Astrocyte (in vitro differentiated cells and primary cell): ENCODE data around the gene EPB41. TPM values are rescaled to one million over a fixed set of nuclear protein-coding genes. Genes with fewer than 3 reads are reported as not detected.

Experiments used
- DNase-seq: peaks from one replicate; pipeline ENCODE4 v3.0.0-alpha.2; 2010; ENCODE audit warnings: low read depth
- FAIRE-seq: peaks from 2 replicates; lab custom pipeline; 2011; peaks lifted over from hg19 to GRCh38; lab: Jason Lieb, UNC
- H2AFZ ChIP-seq: 2 replicates; pipeline ENCODE4 v1.6.0; 2012; ENCODE audit warnings: low read depth, low read length, inconsistent platforms
- H3K27ac ChIP-seq: 2 replicates; pipeline ENCODE4 v1.5.1; 2011; ENCODE audit warnings: low read depth, low read length, inconsistent platforms
- H3K27me3 ChIP-seq: 2 replicates; pipeline ENCODE4 v1.6.0; 2011; ENCODE audit warnings: low read length, inconsistent platforms; ENCODE audit not compliant: insufficient read depth
- H3K36me3 ChIP-seq: 2 replicates; pipeline ENCODE4 v1.5.1; 2011; ENCODE audit warnings: low read length, inconsistent platforms; ENCODE audit not compliant: insufficient read depth
- H3K4me1 ChIP-seq: 2 replicates; pipeline ENCODE4 v1.5.1; 2011; ENCODE audit warnings: low read length, inconsistent platforms; ENCODE audit not compliant: insufficient read depth
- H3K4me2 ChIP-seq: 2 replicates; pipeline ENCODE4 v1.6.0; 2012; ENCODE audit warnings: low read length, inconsistent platforms
- H3K4me3 ChIP-seq: 2 replicates; pipeline ENCODE4 v1.5.1; 2011; ENCODE audit warnings: low read depth, mild to moderate bottlenecking, low read length, inconsistent platforms; ENCODE audit not compliant: insufficient read depth
- H3K79me2 ChIP-seq: 2 replicates; pipeline ENCODE4 v1.6.0; 2012; ENCODE audit warnings: mild to moderate bottlenecking, low read length, inconsistent platforms; ENCODE audit not compliant: insufficient read depth
- H3K9ac ChIP-seq: 2 replicates; pipeline ENCODE4 v1.6.0; 2012; ENCODE audit warnings: mild to moderate bottlenecking, low read length, inconsistent platforms
- H3K9me3 ChIP-seq: 2 replicates; pipeline ENCODE4 v1.5.1; 2012; ENCODE audit warnings: low read depth, mild to moderate bottlenecking, low read length, inconsistent platforms; ENCODE audit not compliant: insufficient read depth
- H4K20me1 ChIP-seq: 2 replicates; pipeline ENCODE4 v1.6.0; 2012; ENCODE audit warnings: low read length, inconsistent platforms; ENCODE audit not compliant: insufficient read depth
- H3K27ac Mint-ChIP-seq: one replicate; pipeline ENCODE4 v1.8.0; 2021; ENCODE audit warnings: mild to moderate bottlenecking, mixed read lengths; ENCODE audit not compliant: unreplicated experiment
- H3K27me3 Mint-ChIP-seq: one replicate; pipeline ENCODE4 v1.8.0; 2021; ENCODE audit warnings: low read depth, mixed read lengths; ENCODE audit not compliant: unreplicated experiment
- H3K36me3 Mint-ChIP-seq: one replicate; pipeline ENCODE4 v1.8.0; 2021; ENCODE audit warnings: low read depth, mixed read lengths; ENCODE audit not compliant: unreplicated experiment
- H3K4me1 Mint-ChIP-seq: one replicate; pipeline ENCODE4 v1.8.0; 2021; ENCODE audit warnings: low read depth, mixed read lengths; ENCODE audit not compliant: unreplicated experiment
- H3K4me3 Mint-ChIP-seq: one replicate; pipeline ENCODE4 v1.8.0; 2021; ENCODE audit warnings: mild to moderate bottlenecking, moderate library complexity, mixed read lengths; ENCODE audit not compliant: unreplicated experiment
- H3K9me3 Mint-ChIP-seq: one replicate; pipeline ENCODE4 v1.8.0; 2021; ENCODE audit warnings: mild to moderate bottlenecking, mixed read lengths; ENCODE audit not compliant: unreplicated experiment
- EZH2 ChIP-seq: IDR thresholded peaks from 2 replicates; pipeline ENCODE4 v1.6.1; 2012; ENCODE audit warnings: mild to moderate bottlenecking, low read length, inconsistent platforms; ENCODE audit not compliant: insufficient read depth
- total RNA-seq: library from RNA; stranded (reverse); gene quantifications from 2 replicates; pipeline ENCODE4 v1.2.1, GENCODE V29; 2021
- TF ChIP-seq, protein P1 (sequence below): IDR thresholded peaks from 2 replicates; pipeline ENCODE4 v1.5.1; 2011; ENCODE audit warnings: low read depth, mild to moderate bottlenecking, inconsistent platforms, low read length, moderate library complexity; ENCODE audit not compliant: insufficient read depth

The EPB41 gene
- total RNA-seq, 1 donor from 2014 or later: 13.9 TPM

DNA sequence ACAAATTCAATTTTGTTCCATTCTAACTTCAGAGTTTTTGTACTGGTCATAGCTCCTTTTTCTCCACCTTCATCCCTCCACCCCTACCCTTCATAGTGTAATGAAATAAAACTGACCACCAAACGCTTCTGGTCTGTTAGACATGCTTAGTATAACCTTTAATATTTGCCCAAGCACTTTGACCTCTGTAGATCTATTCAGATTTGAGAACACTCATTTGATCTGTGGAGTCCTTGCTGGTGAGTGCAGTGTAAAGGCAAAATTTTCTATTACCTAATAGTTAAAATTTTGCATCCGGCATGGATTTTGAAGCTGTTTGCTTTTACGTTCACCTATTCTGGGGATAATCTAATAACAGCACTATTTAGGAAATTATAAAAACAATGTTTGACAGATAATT is 168.2 kb downstream of the EPB41 start:
- no peak overlapping the region for H3K9ac ChIP-seq
- TF ChIP-seq EZH2: no peak
- TF ChIP-seq, protein P1, sequence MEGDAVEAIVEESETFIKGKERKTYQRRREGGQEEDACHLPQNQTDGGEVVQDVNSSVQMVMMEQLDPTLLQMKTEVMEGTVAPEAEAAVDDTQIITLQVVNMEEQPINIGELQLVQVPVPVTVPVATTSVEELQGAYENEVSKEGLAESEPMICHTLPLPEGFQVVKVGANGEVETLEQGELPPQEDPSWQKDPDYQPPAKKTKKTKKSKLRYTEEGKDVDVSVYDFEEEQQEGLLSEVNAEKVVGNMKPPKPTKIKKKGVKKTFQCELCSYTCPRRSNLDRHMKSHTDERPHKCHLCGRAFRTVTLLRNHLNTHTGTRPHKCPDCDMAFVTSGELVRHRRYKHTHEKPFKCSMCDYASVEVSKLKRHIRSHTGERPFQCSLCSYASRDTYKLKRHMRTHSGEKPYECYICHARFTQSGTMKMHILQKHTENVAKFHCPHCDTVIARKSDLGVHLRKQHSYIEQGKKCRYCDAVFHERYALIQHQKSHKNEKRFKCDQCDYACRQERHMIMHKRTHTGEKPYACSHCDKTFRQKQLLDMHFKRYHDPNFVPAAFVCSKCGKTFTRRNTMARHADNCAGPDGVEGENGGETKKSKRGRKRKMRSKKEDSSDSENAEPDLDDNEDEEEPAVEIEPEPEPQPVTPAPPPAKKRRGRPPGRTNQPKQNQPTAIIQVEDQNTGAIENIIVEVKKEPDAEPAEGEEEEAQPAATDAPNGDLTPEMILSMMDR: no peak
- H3K36me3 ChIP-seq: no peaks in the 10 kb centered on the region
- H3K79me2 ChIP-seq: no peaks in the 10 kb centered on the region
- Mint-ChIP-seq H3K27me3 (no peaks in the 10 kb centered on the region), H3K9me3 (no peaks in the 10 kb centered on the region), H3K27ac (no peak overlapping the region), H3K4me1 (no peaks in the 10 kb centered on the region), H3K36me3 (no peaks in the 10 kb centered on the region), H3K4me3 (no peak overlapping the region)
- no peak overlapping the region for H3K27ac ChIP-seq
- H3K4me3 ChIP-seq: no peak overlapping the region
- H4K20me1 ChIP-seq: no peaks in the 10 kb centered on the region
- FAIRE-seq (no peak), DNase-seq (no peak)
- H3K4me2 ChIP-seq: no peak overlapping the region
- H3K9me3 ChIP-seq: no peaks in the 10 kb centered on the region
- no peaks in the 10 kb centered on the region for H3K27me3 ChIP-seq
- no peak overlapping the region for H2AFZ ChIP-seq
- H3K4me1 ChIP-seq: no peaks in the 10 kb centered on the region

DNA sequence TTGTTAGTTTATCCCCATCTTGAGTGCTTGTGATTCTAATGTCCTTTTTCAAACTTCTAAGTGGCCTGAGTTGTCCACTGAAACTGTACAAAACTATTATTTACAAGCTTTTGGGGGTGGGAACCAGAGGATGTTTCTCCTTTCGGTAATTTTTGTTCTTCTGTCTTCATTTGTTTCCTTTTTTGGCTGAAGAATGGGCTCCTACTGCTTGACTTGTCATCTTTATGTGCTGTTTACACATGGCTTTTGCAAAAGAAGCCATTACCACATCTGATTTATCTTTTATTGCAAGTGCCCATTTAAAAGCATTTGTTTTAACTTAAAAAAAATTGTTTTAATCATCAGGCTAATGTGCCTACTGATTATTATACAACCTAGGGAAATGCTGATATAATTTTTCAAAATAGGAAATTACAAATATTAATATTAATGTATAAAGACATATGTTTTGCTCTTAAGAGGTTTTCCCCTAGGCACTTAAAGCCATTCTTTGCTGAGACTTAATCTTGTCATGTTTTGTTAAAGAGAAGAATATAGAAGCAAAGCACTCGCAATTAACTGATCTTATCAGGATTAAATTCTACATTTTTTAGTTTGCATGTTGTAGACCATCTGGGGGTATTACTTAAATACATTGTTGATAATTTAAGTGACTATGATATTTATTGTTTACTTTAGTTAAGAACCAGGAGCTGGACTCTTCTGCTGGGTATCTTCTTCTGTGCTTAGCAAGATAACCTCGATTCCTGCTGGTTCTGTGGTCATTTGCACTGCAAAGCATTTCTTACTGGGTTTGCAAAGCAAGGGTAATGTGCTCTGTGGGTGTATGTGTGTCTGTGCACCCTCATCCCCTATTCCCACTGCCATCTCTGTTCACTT is 169.2 kb downstream of the EPB41 start:
- Mint-ChIP-seq H3K4me1 (no peaks in the 10 kb centered on the region), H3K36me3 (no peaks in the 10 kb centered on the region), H3K9me3 (no peaks in the 10 kb centered on the region), H3K4me3 (no peak overlapping the region), H3K27ac (no peak overlapping the region), H3K27me3 (no peaks in the 10 kb centered on the region)
- no peak for TF ChIP-seq EZH2
- no peaks in the 10 kb centered on the region for H3K27me3 ChIP-seq
- H3K36me3 ChIP-seq: no peaks in the 10 kb centered on the region
- no peaks in the 10 kb centered on the region for H3K9me3 ChIP-seq
- H4K20me1 ChIP-seq: no peaks in the 10 kb centered on the region
- no peaks in the 10 kb centered on the region for H3K4me1 ChIP-seq
- FAIRE-seq (no peak), DNase-seq (no peak)
- no peak overlapping the region for H3K4me3 ChIP-seq
- no peak overlapping the region for H2AFZ ChIP-seq
- no peak overlapping the region for H3K27ac ChIP-seq
- no peak overlapping the region for H3K9ac ChIP-seq
- no peak overlapping the region for H3K4me2 ChIP-seq
- no peaks in the 10 kb centered on the region for H3K79me2 ChIP-seq

DNA sequence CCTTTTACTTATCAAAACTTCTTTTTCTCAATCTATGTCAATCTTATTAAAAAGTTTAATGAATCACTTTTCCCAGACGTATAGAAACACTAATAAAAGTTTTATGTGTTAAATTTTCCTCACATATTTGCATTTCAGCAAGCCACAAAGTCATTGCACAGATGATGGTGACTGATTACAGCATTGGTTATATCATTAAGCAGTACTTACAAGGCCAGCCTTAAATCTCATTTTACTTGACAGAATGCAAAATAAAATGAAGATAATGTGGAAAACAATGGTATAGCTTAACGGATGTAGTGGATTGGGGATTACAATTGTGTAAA is 169.8 kb downstream of the EPB41 start:
- Histone ChIP-seq H3K9me3 (no peaks in the 10 kb centered on the region), H3K4me1 (no peaks in the 10 kb centered on the region), H3K4me3 (no peak overlapping the region), H3K27ac (no peak overlapping the region), H3K4me2 (no peak overlapping the region), H3K36me3 (no peaks in the 10 kb centered on the region), H3K9ac (no peak overlapping the region), H2AFZ (no peak overlapping the region), H3K79me2 (no peaks in the 10 kb centered on the region), H3K27me3 (no peaks in the 10 kb centered on the region), H4K20me1 (no peaks in the 10 kb centered on the region)
- TF ChIP-seq, protein P1: no peak
- TF ChIP-seq EZH2: no peak
- DNase-seq (no peak), FAIRE-seq (no peak)
- no peaks in the 10 kb centered on the region for H3K36me3 Mint-ChIP-seq
- no peak overlapping the region for H3K4me3 Mint-ChIP-seq
- H3K27me3 Mint-ChIP-seq: no peaks in the 10 kb centered on the region
- H3K4me1 Mint-ChIP-seq: no peaks in the 10 kb centered on the region
- no peaks in the 10 kb centered on the region for H3K9me3 Mint-ChIP-seq
- no peak overlapping the region for H3K27ac Mint-ChIP-seq
